GM21423 (cell line): ENCODE results near the gene RDM1.
"Not testable (repeated sequence)": the region's sequence is repeated elsewhere in the genome, so short reads cannot be mapped to it uniquely, and the experiment has no call there.

ENCODE experiments used
- ATAC-seq: cut with Tn5 transposase; IDR thresholded peaks from one replicate; pipeline ENCODE4 v1.9.1; 2021; ENCODE audit warnings: mild to moderate bottlenecking, moderate library complexity; ENCODE audit not compliant: unreplicated experiment

RDM1 gene

DNA sequence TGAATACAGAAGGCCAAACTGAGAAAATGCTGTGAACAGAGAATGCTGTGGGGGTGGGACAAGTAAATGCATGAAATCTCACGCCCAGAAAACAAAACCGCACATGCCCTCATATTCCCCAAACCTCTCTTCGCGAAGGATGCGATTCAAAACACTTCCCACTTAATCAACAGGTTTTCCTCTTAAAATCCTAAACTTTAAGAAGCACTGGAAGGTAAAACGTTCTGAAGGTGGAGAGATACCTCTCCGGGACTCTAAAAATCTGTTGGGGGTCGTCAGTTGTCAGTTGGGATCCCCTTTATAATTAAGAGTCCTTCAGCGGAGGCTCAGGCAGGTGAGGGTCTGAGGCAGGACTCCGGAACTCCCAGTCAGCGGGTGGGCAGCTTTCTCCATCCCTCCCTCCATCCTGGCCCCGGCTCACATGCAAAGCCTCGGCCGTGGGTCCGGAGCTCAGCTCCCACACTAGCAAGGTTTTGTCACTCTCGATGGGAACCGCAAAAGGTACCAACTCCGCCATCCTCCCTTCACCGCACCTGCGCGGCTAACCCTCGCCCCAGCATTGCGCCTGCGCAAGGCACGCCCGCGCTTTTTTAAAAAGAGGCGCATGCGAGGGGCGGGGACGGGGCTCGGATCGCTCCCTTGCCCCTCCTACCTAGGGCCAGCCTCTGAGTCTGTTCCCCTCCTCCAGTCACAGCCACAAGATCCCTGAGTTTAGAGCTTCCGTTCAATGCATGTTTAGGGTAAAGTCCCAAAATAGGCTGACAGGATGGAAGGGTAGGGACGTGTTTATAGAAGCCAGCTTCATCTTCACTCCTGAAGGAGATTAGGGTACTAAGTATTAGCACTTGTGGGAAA is at the start of gene RDM1:
Gene RDM1 (minus strand): TSS at position 563 of the 855 bp plus-strand sequence. CDS start 46 bp downstream, at position 517.
- peak; percentile 59 for ATAC-seq

- ATAC-seq: no peak
Observed at GRCh38 chr17:35978346-35978745, 47.8 kb upstream of the RDM1 start.

DNA sequence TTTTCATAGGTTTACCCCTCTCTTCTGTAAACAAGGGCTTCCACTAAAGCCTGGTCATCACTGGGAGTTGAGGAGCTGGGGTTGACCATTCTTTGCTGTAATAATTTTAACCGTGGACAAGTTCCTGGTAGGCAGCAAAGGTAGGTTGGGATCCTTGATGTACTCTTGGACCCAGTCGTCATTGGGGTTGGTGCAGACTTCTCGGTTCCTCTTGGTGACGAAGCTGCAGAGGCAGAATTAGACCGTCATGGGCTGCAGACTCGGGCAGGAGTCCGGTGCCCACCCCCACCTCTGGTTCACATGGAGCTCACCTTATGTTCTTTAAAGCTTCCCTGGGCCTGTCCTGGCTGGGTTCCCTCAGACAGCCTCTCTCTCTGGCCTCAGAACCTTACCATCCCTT is 46.9 kb upstream of the RDM1 start:
- no peak for ATAC-seq

- ATAC-seq: no peak
Observed at GRCh38 chr17:35973333-35974260, 43.0 kb upstream of the RDM1 start.

GRCh38 chr17:35972945-35973332 is 42.4 kb upstream of the RDM1 start:
- ATAC-seq: no peak

DNA sequence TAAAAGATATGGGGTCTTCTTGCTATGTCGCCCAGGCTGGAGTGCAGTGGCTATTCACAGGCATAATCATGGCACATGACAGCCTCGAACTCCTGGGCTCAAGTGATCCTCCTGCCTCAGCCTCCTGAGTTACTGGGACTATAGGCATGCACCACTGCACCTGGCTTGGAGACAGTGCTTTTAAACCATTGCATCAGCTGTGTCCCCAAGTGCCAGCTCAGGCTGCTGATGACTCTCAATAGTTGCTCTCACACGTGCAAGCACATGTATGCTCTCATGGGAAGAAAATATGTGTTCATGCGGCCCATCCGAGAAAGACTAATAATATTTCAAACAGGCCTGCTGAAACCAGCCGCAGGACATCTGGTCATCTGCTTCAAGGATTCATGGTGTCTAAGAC is 42.0 kb upstream of the RDM1 start:
- ATAC-seq: no peak

- ATAC-seq: no peak
Observed at GRCh38 chr17:35972066-35972465, 41.5 kb upstream of the RDM1 start.

DNA sequence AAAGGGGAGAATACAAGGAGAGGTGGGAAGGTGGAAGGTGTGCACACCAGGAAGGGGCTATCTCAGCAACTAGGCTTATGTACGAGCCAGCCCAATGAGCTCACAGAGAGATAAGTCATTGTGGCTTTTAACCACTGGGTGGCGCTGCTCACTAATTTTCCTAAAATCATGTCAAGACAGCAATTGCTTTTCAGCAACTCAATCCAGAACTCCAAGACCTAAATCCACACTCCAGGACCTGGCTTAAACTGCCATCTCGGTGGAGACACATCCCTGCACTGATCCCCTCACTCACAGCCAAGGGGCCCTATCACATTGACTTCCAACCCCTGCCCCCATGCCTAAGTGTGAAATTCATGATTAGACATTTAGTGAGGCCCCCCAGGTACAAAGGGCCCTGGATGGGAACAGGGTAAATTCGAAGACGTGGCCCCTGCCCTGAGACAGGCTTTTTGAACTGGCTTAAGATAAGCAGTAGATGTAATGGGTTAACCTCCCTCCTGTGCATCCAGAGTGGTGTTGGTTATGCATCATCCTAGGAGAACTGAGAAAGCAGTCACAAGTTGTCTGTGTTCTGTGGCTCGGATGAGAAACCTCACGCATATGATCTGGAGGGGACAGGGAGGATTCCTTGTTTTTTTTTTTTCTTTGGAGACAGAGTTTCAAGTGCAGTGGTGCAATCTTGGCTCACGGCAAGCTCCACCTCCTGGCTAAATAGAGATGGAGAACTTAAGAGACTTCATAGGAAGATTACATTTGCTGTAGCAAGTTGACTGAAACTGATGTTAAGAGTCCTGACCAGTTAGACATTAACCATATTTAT is 39.2 kb upstream of the RDM1 start:
- ATAC-seq: no peak

DNA sequence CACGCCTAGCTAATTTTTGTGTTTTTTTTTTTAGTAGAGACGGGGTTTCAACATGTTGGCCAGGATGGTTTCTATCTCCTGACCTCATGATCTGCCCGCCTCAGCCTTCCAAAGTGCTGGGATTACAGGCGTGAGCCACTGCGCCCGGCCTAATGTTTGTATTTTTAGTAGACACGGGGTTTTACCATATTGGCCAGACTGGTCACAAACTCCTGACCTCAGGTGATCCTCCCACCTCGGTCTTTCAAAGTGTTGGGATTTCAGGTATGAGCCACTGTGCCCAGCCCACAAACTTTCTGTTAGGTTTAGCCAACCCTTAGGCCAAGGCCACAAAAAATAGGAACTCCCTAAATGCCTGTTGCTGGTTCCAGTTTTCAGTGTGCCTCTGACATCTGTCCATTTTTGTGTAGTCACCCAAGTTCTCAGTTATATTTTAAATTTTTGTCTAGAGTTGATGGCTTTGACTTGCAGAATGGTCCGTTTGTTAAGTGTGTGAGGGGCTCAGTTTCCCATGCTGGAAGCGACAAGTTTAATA is 38.0 kb upstream of the RDM1 start:
- ATAC-seq: no peak

GRCh38 chr17:35965272-35965671 is 34.7 kb upstream of the RDM1 start:
- no peak for ATAC-seq

DNA sequence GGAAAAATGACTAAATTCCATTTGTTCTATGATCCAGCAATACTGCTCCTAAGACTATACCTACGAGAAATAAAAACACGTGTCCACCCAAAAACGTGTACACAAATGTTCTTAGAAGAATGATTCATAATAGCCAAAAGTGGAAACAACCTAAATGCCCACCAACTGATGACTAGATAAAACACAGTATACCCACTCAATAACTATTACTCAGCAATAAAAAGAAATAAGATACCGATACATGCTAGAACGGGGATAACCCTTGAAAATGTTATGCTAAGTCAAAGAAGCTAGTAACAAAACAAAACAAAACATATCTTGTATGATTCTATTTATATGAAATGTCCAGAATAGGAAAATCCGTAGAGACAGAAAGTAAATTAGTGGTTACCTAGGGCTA is 33.1 kb upstream of the RDM1 start:
- no peak for ATAC-seq

- no peak for ATAC-seq
Observed at GRCh38 chr17:35953720-35954119, 23.1 kb upstream of the RDM1 start.

- no peak for ATAC-seq
Observed at GRCh38 chr17:35949401-35949800, 18.8 kb upstream of the RDM1 start.

DNA sequence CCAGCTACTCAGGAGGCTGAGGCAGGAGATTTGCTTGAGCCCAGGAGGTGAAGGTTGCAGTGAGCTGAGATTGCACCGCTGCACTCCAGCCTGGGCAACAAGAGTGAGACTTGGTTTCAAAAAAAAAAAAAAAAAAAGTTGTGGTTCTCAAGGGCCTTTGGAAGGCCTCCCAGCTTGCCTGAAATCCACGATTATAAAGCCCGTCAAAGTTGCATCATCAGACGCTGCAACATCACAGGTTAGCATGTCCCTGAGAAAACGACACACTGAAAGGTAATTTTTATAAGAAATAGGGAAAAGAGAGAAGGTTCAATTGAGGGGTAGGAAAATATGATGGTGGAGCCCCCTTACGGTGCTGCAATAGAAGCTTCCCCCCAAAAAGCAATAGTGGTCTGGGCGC is 17.5 kb upstream of the RDM1 start:
- no peak for ATAC-seq

DNA sequence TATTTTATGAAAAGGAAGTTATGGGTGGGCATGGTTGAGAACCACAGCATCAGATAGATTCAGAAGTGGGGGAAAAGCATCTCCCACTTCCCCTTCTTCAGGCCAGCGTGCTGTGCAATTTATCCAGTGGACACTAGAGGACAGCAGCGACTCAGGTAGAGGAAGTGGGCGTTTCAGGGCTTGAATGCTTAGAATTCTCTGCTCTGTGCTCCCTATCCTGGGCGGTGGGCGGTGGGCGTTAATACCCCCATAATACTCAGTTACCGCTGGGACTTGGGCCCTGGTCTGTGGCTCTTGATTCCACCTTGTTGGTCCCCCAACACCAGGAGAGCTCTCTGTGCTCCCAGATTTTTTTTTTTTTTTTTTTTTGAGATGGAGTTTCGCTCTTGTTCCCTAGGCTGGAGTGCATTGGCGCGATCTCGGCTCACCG is 16.6 kb upstream of the RDM1 start:
- ATAC-seq: peak; percentile 44

DNA sequence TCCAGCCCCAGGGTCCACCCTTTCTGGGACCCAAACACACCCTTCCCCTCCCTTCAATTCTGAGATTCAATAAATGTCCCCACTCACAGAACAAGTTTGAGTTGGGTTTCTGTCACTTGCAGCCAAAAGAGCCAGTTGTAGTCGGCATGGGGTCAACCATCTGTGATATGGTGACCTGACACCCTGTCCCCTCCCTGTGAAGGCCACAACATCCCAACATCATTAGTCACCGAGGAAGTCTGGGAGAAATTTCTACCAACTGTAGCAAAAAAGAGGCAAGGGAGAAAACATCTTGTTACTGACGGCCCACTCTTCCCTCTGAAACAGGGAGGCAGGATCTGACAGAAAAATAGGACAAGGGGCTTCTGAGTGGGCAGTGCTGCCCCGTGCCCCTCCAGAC is 13.6 kb upstream of the RDM1 start:
- no peak for ATAC-seq

GRCh38 chr17:35943537-35943936 is 13.0 kb upstream of the RDM1 start, which contains the start of gene LYZL6:
Gene LYZL6, minus strand, starts transcription at chr17:35943713. Its CDS starts 4,357 bp downstream, at chr17:35939356.
- no peak for ATAC-seq

DNA sequence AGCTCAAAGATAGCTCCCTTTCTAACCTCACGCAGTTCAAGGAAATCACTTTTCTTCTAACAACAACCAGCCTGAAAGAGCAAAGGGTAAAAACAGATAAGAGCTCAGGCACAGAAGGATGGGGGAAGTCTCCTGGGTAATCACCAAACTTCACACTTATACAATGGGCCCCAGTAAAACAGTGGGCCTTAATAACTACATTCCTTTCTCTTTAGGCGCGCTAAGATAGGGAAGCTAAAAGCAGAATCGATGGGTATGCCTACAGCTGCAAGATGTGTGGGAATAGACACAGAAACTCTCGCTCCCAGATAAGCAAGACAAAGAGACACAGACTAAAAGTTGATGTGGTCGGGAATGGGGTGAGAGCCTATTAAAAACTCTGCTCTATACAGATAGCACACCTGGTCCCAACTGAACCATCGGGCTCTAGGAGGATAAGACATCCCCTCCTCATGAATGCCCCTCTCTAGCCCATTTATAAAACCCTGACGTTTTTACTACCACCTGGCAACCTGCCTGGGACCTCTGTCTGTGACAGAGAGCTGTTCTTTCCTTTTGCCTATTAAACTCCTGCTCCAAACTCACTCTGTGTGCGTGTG is 12.1 kb upstream of the RDM1 start:
- no peak for ATAC-seq

- not testable (repeated sequence) for ATAC-seq
Observed at GRCh38 chr17:35938492-35938891, 7.9 kb upstream of the RDM1 start.

- ATAC-seq: no peak
Observed at GRCh38 chr17:35936063-35936462, 5.5 kb upstream of the RDM1 start.
